Activated gamma-delta T cell treated with Interleukin-2 at 50 U/mL for 16 hours (primary cell): ENCODE results near the gene KANSL3.
"Not testable (repeated sequence)": the region's sequence is repeated elsewhere in the genome, so short reads cannot be mapped to it uniquely, and the experiment has no call there.

ENCODE experiments used
- DNase-seq: peaks from one replicate; pipeline ENCODE4 v3.0.0-alpha.2; 2020

The KANSL3 gene

GRCh38 chr2:96654791-96655190 lies 16.7 kb upstream of the KANSL3 start:
- DNase-seq, result not testable (repeated sequence)

- DNase-seq, result no peak
Measured at GRCh38 chr2:96651793-96652192, 13.7 kb upstream of the KANSL3 start.

- no peak for DNase-seq
Measured at GRCh38 chr2:96649342-96649741, 11.2 kb upstream of the KANSL3 start.

GRCh38 chr2:96648306-96648930 lies 10.3 kb upstream of the KANSL3 start:
- DNase-seq, result no peak

- no peak for DNase-seq
Measured at GRCh38 chr2:96647681-96648080, 9.6 kb upstream of the KANSL3 start.

GRCh38 chr2:96642564-96643360 lies 4.7 kb upstream of the KANSL3 start, which contains the start of gene FER1L5:
TSS of gene FER1L5 (plus strand) at chr2:96642764. CDS start at chr2:96642837, 73 bp downstream.
- no peak for DNase-seq

DNA sequence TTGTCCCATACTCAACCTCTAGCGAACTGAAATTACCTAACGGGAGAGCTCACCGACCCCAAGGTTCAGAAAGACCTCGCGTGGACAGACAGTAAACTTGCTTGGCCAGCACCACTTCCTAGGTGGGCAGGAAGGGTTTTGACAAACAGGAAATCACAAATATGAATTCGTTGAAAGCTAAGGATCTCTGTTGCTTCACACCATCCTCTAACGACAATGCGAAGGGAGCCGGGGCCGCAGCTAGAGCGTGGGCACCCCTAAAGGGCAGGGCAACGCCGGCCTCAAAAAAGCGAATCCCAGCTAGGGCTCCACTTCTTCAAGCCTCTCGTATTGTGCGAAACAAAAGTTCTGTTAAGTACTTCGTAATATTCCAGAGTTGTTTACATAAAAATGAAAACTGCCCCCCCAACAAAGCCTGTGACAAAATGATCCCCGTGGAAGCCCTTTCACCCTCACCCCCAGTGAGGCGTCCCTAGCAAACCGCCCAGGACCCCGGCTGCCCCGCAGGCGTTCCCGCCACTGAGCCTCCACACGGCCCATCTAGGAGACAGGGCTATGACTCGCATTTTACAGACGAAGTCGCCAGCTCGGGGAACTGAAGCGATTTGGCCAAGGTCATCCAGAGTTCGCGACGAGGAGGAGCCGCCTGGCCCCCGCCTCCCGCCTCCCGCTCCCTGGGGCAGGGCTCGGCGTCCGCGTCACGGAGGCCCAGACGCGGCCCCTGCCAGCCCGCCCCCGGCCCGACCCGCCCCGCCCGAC lies 548 bp downstream of the KANSL3 start:
- DNase-seq, result peak; percentile 74

DNA sequence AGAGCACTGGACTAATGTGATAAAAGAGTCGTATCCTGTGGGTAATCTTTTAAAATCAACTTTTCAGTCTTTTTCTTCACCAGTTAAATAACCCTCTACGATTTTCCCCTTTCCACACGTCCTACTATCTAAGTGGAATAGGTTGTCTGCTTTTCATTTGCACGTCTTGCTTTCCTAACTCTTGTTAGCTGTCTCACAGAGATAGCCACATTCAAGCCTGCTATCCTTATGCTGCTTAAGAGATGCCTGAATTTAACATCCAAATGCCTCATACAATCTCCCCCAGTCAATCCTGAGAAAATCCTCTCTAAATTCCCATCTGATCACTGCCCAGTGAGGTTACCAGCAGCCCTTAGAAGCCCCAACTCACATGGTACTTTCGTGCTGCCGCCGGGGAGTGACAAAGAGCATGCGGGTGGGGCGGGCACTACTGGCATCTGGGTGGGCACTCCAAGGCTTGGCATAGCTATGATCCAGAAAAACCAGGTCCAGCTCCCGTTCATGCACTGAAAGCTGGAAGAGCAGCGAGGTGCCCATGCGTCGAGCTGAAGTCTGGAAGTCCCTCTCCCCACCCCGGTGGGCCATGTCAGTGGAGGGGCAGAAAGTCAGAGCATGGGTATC lies 1.5 kb downstream of the KANSL3 start:
- DNase-seq, result no peak

- no peak for DNase-seq
Measured at GRCh38 chr2:96633641-96634040, 4.5 kb downstream of the KANSL3 start.

DNA sequence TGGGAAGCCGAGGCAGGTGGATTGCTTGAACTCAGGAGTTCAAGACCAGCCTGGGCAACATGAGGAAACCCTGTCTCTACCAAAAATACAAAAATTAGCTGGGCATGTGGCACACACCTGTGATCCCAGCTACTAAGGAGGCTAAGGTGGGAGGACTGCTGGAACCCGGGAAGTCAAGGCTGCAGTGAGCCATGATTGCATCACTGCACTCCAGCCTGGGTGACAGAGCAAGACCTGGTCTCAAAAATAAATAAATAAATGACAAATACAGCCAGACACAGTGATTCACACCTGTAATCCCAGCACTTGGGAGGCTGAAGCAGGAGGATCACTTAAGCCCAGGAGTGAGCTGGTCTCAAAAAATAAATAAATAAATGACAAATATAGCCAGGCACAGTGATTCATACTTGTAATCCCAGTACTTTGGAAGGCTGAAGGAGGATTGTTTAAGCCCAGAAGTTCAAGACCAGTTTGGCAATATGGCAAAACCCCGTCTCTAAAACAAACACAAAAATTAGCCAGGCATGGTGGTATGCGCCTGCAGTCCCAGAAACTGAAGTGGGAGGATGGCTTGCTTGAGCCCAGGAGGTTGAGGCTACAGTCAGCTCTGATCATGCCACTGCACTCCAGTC lies 6.2 kb downstream of the KANSL3 start:
- no peak for DNase-seq

DNA sequence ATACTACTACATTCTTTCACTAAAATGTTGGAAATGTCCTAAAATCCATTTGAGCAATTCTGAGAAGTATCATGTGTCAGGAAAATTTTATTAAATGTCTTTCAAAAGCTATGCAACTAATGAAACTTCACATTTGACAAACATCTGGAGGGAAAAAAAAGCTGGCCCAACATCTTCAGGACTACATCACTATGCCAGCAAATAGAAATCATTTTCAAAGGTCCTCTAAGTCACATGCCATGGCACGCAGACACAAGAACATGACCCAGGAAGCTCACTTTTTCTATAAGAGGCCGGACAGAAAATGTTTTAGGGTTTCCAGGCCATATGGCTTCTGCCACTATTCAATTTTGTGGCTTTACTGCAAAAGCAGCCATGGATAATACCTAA lies 11.6 kb downstream of the KANSL3 start:
- DNase-seq, result no peak

DNA sequence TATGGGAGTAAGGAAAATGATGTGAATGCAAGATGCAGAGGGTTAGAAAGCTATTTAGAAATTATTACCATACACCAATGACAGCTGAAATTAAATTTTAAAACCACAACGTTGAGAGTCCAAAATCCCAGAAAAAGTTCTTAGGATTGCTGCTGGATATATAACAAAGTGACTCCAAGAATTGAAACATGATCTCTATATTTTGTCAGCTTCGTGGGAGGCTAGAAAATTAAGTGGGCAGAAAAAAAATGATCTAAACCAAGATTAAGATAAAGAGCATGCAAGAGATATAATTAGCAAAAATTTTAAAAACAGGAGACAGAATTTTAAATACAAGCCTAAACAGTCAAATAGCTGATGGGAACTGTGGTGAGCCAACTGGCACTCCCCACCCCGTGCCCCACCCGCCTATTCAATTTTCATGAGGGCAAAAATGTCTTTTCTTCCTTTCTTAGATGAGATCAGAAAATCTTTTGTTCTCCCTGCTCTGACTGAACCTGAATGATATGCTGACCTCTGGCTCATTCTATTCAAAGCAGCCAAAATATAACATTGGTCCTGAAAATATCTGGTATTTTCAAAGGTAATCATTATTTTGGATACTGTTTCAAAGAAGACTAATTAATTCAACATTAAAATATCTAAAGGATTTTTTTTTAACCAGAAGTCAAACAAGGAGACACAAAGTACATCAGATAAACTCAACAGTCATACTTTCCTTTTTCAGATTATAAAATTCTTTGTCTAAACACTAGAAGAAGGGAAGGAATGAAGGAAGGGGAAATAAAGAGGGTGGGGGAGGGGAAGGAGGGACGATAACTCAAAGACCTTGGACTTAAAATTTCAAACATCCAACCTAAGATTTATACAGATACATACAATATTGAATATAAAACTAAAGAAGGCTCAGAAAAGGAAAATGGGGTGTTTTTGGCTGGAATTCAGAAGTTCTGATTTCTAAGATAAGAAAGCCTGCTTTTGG lies 12.2 kb downstream of the KANSL3 start:
- no peak for DNase-seq

DNA sequence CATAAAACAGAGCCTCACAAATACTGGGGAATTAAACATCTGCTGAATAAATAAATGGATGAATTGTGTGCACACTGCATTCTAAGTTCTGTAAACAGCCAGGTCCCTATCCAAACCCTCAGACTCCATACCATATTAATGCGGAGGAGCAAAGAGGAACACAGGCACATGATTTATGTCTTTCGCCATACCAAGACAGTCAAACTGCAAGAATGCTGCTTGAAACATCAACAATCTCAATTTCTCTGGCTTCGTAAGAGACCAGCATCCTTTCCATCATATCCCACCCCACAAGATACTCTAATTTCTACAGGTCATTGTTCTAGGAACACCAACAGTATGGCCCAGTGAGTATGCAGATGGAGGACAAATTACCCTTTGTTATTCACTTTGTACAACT lies 15.0 kb downstream of the KANSL3 start:
- no peak for DNase-seq

- DNase-seq, result no peak
Measured at GRCh38 chr2:96622544-96622943, 15.6 kb downstream of the KANSL3 start.

DNA sequence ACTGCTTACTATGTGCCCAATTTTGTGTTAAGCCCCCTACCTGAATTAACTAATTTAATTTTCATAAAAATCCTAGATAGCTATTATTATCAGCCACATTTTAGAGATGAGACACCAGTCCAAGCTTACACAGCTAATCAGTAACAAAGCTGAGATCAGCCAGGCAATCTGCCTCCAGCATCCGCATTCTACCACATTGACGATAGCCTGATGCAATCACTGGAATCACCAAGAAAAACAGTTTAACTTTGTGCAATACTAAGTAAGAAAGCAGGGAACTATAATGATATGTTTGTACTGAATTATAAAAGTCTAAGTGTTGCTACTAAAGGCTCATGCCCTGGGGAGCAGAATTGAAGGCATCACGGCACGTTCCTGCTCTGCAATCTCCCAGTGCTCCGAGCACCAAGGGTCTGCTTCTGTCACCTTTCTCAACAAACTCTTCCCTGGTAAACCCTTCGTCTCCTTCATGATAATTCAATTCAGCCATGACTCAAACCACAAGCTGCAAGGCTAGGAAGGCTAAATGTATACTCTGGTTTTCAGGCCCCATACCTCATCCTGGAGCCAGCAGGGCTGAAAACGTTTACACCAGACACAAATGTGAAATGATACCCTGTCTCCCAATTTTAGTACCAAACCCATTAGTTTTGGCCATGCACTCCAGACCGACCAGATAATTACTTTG lies 19.4 kb downstream of the KANSL3 start:
- no peak for DNase-seq

DNA sequence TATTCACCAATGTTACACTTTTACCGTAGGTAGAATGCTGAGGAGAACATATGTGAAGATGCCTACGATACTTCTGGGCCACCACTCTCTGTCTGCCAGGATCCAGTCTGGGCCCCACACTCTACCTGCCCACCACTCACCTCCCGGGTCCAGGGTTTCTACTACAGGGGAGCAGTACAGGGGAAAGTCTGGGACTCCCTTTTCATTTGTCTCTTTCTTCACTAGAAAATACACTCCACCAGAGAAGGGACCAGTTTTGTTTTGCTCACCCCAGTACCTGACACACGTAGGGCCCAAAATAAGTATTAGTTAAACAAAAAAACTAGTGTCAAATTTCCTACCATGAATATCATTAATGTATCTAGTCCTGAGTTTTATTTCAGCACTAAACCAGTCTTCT lies 21.1 kb downstream of the KANSL3 start:
- no peak for DNase-seq

DNA sequence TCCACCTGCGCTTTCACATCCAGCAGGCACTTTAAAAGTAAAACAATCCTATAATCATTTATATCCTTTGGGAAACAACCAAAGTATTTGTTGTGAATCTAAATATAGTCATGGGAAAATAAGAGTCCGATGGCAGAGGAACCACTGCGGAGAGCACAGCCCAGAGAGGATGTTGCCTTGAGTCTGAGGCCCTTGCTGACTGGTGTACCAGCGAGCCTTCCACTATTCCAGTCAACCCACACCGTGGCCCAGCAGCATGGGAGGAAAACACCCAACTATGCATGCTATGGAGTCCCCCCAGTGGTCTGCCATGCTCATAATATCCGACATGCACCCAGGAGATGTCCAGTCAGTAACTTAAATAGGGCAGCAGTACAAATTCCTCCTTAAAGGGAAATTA lies 21.6 kb downstream of the KANSL3 start:
- DNase-seq, result no peak

GRCh38 chr2:96616128-96616527 lies 22.0 kb downstream of the KANSL3 start:
- no peak for DNase-seq

DNA sequence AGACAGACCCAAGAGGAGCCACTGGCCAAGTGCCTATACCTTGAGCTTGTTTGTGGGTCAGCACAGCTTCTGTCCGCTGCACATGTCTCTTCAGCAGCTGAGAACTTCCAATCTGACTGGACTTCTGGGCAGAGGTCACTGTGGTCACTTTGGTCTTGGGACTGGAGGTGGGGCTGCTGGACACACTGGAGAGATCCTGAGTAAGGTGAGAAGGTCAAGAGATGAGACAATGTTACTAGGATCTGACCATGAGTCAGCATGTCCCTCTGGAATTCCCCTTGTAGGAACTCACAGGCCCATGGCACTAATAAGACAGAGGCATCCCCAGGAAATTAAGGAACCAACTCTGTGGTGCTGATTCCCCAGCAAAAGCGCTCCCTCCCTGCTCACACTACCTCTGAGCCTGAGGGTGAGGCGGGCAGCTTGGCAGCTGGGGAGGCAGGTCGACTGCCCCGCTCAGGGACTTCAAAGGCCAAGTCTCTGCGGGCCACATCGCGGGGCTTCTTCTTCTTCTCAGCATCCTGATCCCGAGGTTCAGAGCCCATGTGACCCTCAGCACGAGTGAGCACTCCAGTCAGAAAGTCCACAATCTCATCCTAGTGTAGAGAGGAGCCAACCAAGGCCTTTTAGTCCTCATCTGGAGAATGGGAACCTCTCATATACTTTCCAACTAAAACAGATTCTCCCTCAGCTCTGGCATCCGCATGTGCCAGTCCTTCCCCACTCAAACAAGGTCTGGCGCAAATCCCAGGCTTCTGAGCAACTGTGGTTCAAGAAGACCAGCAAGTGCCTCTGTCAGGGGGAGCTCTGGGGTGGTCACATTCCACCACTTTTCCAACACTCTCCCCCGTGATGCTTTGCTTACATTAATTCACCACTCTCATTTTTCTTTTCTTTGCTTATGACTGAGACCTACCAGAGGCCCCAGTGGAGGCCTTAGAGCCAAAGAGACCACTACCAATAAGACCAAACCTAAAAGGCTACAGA lies 29.4 kb downstream of the KANSL3 start:
- no peak for DNase-seq

DNA sequence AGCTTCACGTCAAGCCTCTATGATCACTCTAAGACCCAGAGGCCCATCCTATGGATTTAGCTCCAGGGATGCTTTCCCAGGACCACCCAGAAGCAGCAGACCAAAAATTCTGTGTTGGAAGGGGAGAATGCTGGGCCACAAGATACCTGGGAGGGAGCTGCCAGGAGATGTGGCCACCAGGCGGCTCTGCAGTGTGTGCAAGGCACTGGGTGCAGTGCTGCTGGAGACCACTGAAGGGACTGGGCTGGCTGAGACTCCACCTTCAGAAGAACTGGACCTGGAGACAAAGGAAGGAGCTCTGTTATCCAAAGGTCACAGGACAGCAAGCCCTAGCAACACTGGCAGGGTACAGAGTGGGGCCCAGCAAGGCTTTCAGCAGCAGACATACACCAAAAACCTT lies 34.0 kb downstream of the KANSL3 start:
- DNase-seq, result no peak
